MM.1S (cell line): Measurements from ENCODE around the gene NEIL1.
"Not testable (repeated sequence)": the region's sequence is repeated elsewhere in the genome, so short reads cannot be mapped to it uniquely, and the experiment has no call there.

Experiments
- DNase-seq: peaks from one replicate; pipeline ENCODE4 v3.0.0-alpha.2; 2015
- H2AFZ ChIP-seq: fragments of 300-600 bp; sonication (generic); 2 replicates; pipeline ENCODE4 v1.6.0; 2016; ENCODE audit warnings: antibody characterized with exemption, low read length
- H3F3A ChIP-seq: fragments of 300-600 bp; sonication (generic); 2 replicates; pipeline ENCODE4 v1.6.1; 2016; ENCODE audit warnings: mild to moderate bottlenecking, antibody characterized with exemption, low read length, moderate library complexity, mixed read lengths; ENCODE audit not compliant: insufficient read depth
- H3K27ac ChIP-seq: fragments of 300-600 bp; sonication (generic); 2 replicates; pipeline ENCODE4 v1.5.1; 2016; ENCODE audit warnings: mild to moderate bottlenecking, low read length
- H3K27me3 ChIP-seq: fragments of 300-600 bp; sonication (generic); replicated peaks from 2 replicates; pipeline ENCODE4 v1.6.0; 2016; ENCODE audit warnings: low read length; ENCODE audit not compliant: insufficient read depth
- H3K36me3 ChIP-seq: fragments of 300-600 bp; sonication (generic); replicated peaks from 2 replicates; pipeline ENCODE4 v1.6.1; 2016; ENCODE audit warnings: mild to moderate bottlenecking, low read length, mixed read lengths; ENCODE audit not compliant: insufficient read depth
- H3K4me1 ChIP-seq: fragments of 300-600 bp; sonication (generic); 2 replicates; pipeline ENCODE4 v1.6.1; 2016; ENCODE audit warnings: low read length, mixed read lengths
- H3K4me2 ChIP-seq: fragments of 300-600 bp; sonication (generic); 2 replicates; pipeline ENCODE4 v1.6.0; 2016; ENCODE audit warnings: low read depth, low read length
- H3K4me3 ChIP-seq: fragments of 300-600 bp; sonication (generic); 2 replicates; pipeline ENCODE4 v1.5.1; 2016; ENCODE audit warnings: low read length, mixed read lengths
- H3K79me2 ChIP-seq: fragments of 300-600 bp; sonication (generic); 2 replicates; pipeline ENCODE4 v1.6.1; 2016; ENCODE audit warnings: mixed run types, low read length, mixed read lengths
- H3K9ac ChIP-seq: fragments of 300-600 bp; sonication (generic); 2 replicates; pipeline ENCODE4 v1.6.1; 2016; ENCODE audit warnings: low read length, mixed read lengths
- H3K9me2 ChIP-seq: fragments of 300-600 bp; sonication (generic); replicated peaks from 2 replicates; pipeline ENCODE4 v1.6.1; 2016; ENCODE audit warnings: mild to moderate bottlenecking, low read length, mixed read lengths; ENCODE audit not compliant: insufficient read depth
- H3K9me3 ChIP-seq: fragments of 300-600 bp; sonication (generic); replicated peaks from 2 replicates; pipeline ENCODE4 v1.6.1; 2016; ENCODE audit warnings: mild to moderate bottlenecking, low read length, mixed read lengths; ENCODE audit not compliant: insufficient read depth
- H4K20me1 ChIP-seq: fragments of 300-600 bp; sonication (generic); 2 replicates; pipeline ENCODE4 v1.6.1; 2016; ENCODE audit warnings: mild to moderate bottlenecking, low read length, moderate library complexity, mixed read lengths; ENCODE audit not compliant: insufficient read depth
- CTCF ChIP-seq: fragments of 300-600 bp; sonication (generic); IDR thresholded peaks from 2 replicates; pipeline ENCODE4 v1.5.1; 2016; ENCODE audit warnings: antibody characterized with exemption, low read length, mixed read lengths
- EZH2 ChIP-seq: fragments of 300-600 bp; sonication (generic); optimal IDR thresholded peaks from 2 replicates; pipeline ENCODE3; 2017; ENCODE audit warnings: low read depth, mild to moderate bottlenecking, antibody characterized with exemption, low read length, mixed read lengths
- EZH2phosphoT487 ChIP-seq: fragments of 300-600 bp; sonication (generic); IDR thresholded peaks from 2 replicates; pipeline ENCODE4 v1.6.1; 2018; ENCODE audit warnings: antibody characterized with exemption, low read length

The NEIL1 gene

GRCh38 chr15:75346796-75347221, at the start of gene NEIL1:
Gene NEIL1 (plus strand): TSS chr15:75347039. CDS start chr15:75348906, 1,867 bp downstream.
- H3K4me3 ChIP-seq: peak within 1 kb of the TSS; percentile 84
- peak within 1 kb of the TSS; percentile 51; the same call in 1 of the 2 replicates for H3K9ac ChIP-seq
- no peaks in the 10 kb centered on the region for H3K4me1 ChIP-seq

GRCh38 chr15:75298541-75299310, 48.1 kb upstream of the NEIL1 start:
- not testable (repeated sequence) for H3K9ac ChIP-seq, DNase-seq, H3K9me3 ChIP-seq, H3K79me2 ChIP-seq, H3K4me3 ChIP-seq, H3K36me3 ChIP-seq, H3K27me3 ChIP-seq, H3K9me2 ChIP-seq, H3K4me2 ChIP-seq, H3K27ac ChIP-seq, H3F3A ChIP-seq, H3K4me1 ChIP-seq, H2AFZ ChIP-seq, H4K20me1 ChIP-seq

More at GRCh38 chr15:75346796-75347221, at the start of gene NEIL1:
- Histone ChIP-seq H3K36me3 (no peaks in the 10 kb centered on the region), H3K27me3 (no peaks in the 10 kb centered on the region), H3K27ac (peak within 1 kb of the TSS; percentile 38; the same call in 1 of the 2 replicates), H3K79me2 (no peaks in the 10 kb centered on the region), H3K4me2 (peak within 1 kb of the TSS; percentile 92), H2AFZ (peak within 1 kb of the TSS; percentile 76), H4K20me1 (no peaks in the 10 kb centered on the region), H3K9me3 (no peaks in the 10 kb centered on the region), H3F3A (no peaks in the 10 kb centered on the region), H3K9me2 (no peaks in the 10 kb centered on the region)
- TF ChIP-seq CTCF: no peak
- TF ChIP-seq EZH2phosphoT487: no peak
- no peak for TF ChIP-seq EZH2
- peak; percentile 39 for DNase-seq

- not testable (repeated sequence) for H3K27ac ChIP-seq, H3K4me3 ChIP-seq, H3K4me1 ChIP-seq, H3K9ac ChIP-seq, DNase-seq, H4K20me1 ChIP-seq, H3K36me3 ChIP-seq, H3K27me3 ChIP-seq, H3K9me3 ChIP-seq, H3K79me2 ChIP-seq, H3K4me2 ChIP-seq, H3K9me2 ChIP-seq, H2AFZ ChIP-seq, H3F3A ChIP-seq
- peak; percentile 36 for TF ChIP-seq CTCF
Measured at GRCh38 chr15:75299311-75299688, 47.5 kb upstream of the NEIL1 start.

GRCh38 chr15:75300026-75300425, 46.8 kb upstream of the NEIL1 start:
- not testable (repeated sequence) for H4K20me1 ChIP-seq, H2AFZ ChIP-seq, H3K9me2 ChIP-seq, H3K9me3 ChIP-seq, H3K27me3 ChIP-seq, DNase-seq, H3K79me2 ChIP-seq, H3K4me3 ChIP-seq, H3K4me1 ChIP-seq, H3K36me3 ChIP-seq, H3K9ac ChIP-seq, H3F3A ChIP-seq, H3K27ac ChIP-seq, H3K4me2 ChIP-seq
